Upper lobe of left lung (tissue), 6 donors: ENCODE measurements around the gene FAM222A. TPM values are rescaled to one million over a fixed set of nuclear protein-coding genes. Genes with fewer than 3 reads are reported as not detected.

ENCODE experiments used
- ATAC-seq, 2 donors: fragments of 200-7000 bp; cut with Tn5 transposase; one replicate each; pipeline ENCODE4 v1.9.1; 2022; ENCODE audit warnings: mild to moderate bottlenecking in 2 of 2, moderate library complexity in 2 of 2; ENCODE audit not compliant: low FRiP score in 2 of 2
- DNase-seq, 2 donors: peaks; one replicate each; pipeline ENCODE4 v3.0.0-alpha.2; 2019 to 2020
- H3K27ac ChIP-seq, 4 donors: fragments of 200-600 bp; sonication (generic); one replicate each; pipeline ENCODE4 v1.5.1; 2016 to 2019
- H3K27me3 ChIP-seq, 4 donors: fragments of 200-600 bp; sonication (generic); one replicate each; pipeline ENCODE4 v1.5.1; 2017 to 2019
- H3K36me3 ChIP-seq, 4 donors: fragments of 200-600 bp; sonication (generic); one replicate each; pipeline ENCODE4 v1.5.1; 2016 to 2019
- H3K4me1 ChIP-seq, 4 donors: fragments of 200-600 bp; sonication (generic); one replicate each; pipeline ENCODE4 v1.5.1; 2018 to 2019
- H3K4me3 ChIP-seq, 4 donors: fragments of 200-600 bp; sonication (generic); one replicate each; pipeline ENCODE4 v1.5.1; 2017 to 2019; ENCODE audit warnings: mild to moderate bottlenecking in 2 of 4, moderate library complexity in 1 of 4
- H3K9me3 ChIP-seq, 4 donors: fragments of 200-600 bp; sonication (generic); one replicate each; pipeline ENCODE4 v1.5.1; 2018 to 2019
- EP300 ChIP-seq, 4 donors: sonication (generic); formaldehyde crosslinking; IDR thresholded peaks; one replicate each; pipeline ENCODE4 v1.5.1; 2017; ENCODE audit warnings: antibody characterized with exemption in 4 of 4, control low read depth in 2 of 4
- POLR2A ChIP-seq, 4 donors: fragments of 450-650 bp; IDR thresholded peaks; one replicate each; pipeline ENCODE4 v1.5.1; 2016 to 2017; ENCODE audit warnings: antibody characterized with exemption in 4 of 4, mild to moderate bottlenecking in 2 of 4
- POLR2AphosphoS5 ChIP-seq, 2 donors: sonication (generic); formaldehyde crosslinking; IDR thresholded peaks; one replicate each; pipeline ENCODE4 v1.5.1; 2017; ENCODE audit warnings: antibody characterized with exemption in 2 of 2
- WGBS, 2 donors: methylation state at CpG; one replicate each; pipeline ENCODE4 v1.1.5; 2017 to 2018; 5-methylcytosine and 5-hydroxymethylcytosine counted together
- total RNA-seq, 6 donors: library from RNA; depleted of rRNA in 4 of 6; stranded (reverse); fragments of >200 nt in 4 of 6; gene quantifications; one replicate each; pipeline versions ENCODE4 v1.1.0 to v1.2.1, GENCODE V29; 2016 to 2021
- TF ChIP-seq, protein P1 (sequence below), 6 experiments: fragments of 450-650 bp in 4 of 6; fragments of 200-600 bp in 2 of 6; sonication (generic) in 2 of 6; IDR thresholded peaks; one replicate each; pipeline ENCODE4 v1.5.1; 2016 to 2019; ENCODE audit warnings: antibody characterized with exemption in 6 of 6
- donor health status: DM: no; HTN: no; CAD: no; lungs with moderate emphysema.
- donor health status: DM: no; HTN: yes; CAD: no; lungs with severe emphysema.

Gene FAM222A
- total RNA-seq, 6 donors from 2014 or later: 1.0 to 7.3 (median 3.7) TPM

DNA sequence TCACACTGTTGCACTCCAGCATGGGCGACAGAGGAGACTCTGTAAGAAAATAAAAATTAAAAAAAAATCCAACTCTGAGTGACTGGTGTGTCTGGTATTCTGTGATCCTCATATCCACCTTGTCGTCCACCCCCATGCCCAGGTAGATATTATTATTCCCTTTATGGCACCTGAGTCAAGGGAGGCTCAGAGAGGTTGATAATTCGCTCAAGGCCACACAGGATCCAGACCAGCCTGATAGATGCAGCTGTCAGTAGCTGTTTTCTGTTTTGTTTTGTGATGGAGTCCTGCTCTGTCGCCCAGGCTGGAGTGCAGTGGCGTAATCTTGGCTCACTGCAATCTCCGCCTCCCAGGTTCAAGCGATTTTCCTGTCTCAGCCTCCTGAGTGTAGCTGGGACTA, 14.8 kb upstream of the FAM222A start:
- no peaks in the 10 kb centered on the region for H3K36me3 ChIP-seq
- no peak for DNase-seq
- no peaks in the 10 kb centered on the region for H3K9me3 ChIP-seq
- TF ChIP-seq, protein P1, sequence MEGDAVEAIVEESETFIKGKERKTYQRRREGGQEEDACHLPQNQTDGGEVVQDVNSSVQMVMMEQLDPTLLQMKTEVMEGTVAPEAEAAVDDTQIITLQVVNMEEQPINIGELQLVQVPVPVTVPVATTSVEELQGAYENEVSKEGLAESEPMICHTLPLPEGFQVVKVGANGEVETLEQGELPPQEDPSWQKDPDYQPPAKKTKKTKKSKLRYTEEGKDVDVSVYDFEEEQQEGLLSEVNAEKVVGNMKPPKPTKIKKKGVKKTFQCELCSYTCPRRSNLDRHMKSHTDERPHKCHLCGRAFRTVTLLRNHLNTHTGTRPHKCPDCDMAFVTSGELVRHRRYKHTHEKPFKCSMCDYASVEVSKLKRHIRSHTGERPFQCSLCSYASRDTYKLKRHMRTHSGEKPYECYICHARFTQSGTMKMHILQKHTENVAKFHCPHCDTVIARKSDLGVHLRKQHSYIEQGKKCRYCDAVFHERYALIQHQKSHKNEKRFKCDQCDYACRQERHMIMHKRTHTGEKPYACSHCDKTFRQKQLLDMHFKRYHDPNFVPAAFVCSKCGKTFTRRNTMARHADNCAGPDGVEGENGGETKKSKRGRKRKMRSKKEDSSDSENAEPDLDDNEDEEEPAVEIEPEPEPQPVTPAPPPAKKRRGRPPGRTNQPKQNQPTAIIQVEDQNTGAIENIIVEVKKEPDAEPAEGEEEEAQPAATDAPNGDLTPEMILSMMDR (IDR thresholded peaks at IDR 0.05): no peak
- no peak for TF ChIP-seq EP300 (IDR thresholded peaks at IDR 0.05)
- no peak for TF ChIP-seq POLR2AphosphoS5 (IDR thresholded peaks at IDR 0.05)
- TF ChIP-seq POLR2A (IDR thresholded peaks at IDR 0.05): no peak
- no peak overlapping the region for H3K4me3 ChIP-seq
- no peaks in the 10 kb centered on the region for H3K27me3 ChIP-seq
- WGBS, 2 donors: 85 to 93% methylated on average over 7 of the region's 7 CpGs
- H3K27ac ChIP-seq: no peak overlapping the region
- ATAC-seq: no peak
- H3K4me1 ChIP-seq: no peaks in the 10 kb centered on the region

DNA sequence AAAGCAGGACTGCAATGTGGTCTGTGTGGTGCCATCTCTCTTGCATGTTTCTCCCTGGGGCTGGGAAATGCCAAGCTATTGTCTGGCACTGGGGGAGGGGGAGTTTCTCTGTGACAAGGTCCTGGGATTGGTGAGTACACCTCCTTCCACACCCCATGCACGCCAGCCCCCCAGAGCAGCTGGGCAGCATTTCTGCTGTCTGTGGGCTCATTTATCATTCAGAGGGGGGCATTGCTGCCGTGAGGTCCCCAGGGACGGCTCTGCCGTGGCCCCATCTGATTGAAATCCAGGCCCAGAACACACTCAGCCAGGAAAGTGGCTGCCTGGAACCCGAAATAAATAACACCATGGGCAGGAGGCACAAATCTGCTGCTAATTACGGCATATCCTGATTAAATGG, 12.6 kb upstream of the FAM222A start:
- Histone ChIP-seq H3K27ac (no peak overlapping the region), H3K9me3 (no peaks in the 10 kb centered on the region), H3K27me3 (no peaks in the 10 kb centered on the region), H3K4me3 (no peak overlapping the region), H3K4me1 (no peaks in the 10 kb centered on the region), H3K36me3 (no peaks in the 10 kb centered on the region)
- WGBS, 2 donors: 53 to 68% methylated on average over 6 of the region's 6 CpGs
- no peak for DNase-seq
- no peak for ATAC-seq
- TF ChIP-seq POLR2A (IDR thresholded peaks at IDR 0.05): no peak
- TF ChIP-seq POLR2AphosphoS5 (IDR thresholded peaks at IDR 0.05): no peak
- TF ChIP-seq EP300 (IDR thresholded peaks at IDR 0.05): no peak
- TF ChIP-seq, protein P1 (IDR thresholded peaks at IDR 0.05): no peak

DNA sequence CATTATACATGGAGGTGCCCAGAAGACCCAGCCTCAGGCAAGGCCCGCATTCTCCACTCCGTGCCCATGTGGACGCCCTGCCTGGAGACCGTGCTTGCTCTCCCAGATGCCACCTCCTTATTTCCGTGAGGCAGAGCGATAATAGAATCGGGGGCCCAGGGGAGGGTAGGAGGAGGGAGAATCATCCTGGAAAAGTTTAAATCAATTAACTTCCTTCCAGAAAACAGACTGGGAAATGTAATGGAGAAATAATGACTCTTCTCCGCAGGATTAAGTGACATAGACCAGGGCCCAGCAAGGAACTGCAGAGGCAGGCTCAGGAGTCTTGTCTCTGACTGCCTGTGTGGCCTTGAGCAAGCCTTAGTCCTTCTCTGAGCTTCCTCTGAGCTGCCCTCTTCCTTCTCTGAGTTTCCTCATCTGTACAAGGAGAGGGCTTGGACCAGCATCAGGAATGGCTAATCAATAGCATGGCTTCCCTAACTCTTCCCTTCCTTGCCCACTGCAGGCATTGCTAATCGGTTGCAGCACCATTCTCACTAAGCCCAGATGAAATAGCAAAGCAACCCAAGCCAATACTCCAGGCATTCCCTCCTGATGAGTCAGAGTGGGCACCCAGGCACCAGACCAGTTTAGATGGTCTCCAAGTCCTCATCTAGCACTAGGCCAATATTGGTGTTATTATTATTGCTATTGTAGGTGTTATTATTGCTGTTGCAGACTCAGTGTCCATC, 11.3 kb upstream of the FAM222A start:
- Histone ChIP-seq H3K4me3 (no peak overlapping the region), H3K27me3 (no peaks in the 10 kb centered on the region), H3K9me3 (no peaks in the 10 kb centered on the region), H3K36me3 (no peaks in the 10 kb centered on the region), H3K4me1 (no peaks in the 10 kb centered on the region), H3K27ac (no peak overlapping the region)
- TF ChIP-seq, protein P1 (IDR thresholded peaks at IDR 0.05): no peak
- TF ChIP-seq EP300 (IDR thresholded peaks at IDR 0.05): no peak
- no peak for TF ChIP-seq POLR2A (IDR thresholded peaks at IDR 0.05)
- no peak for TF ChIP-seq POLR2AphosphoS5 (IDR thresholded peaks at IDR 0.05)
- 88 to 94% methylated on average over 9 of the region's 9 CpGs for WGBS, 2 donors
- ATAC-seq (no peak), DNase-seq (no peak)

DNA sequence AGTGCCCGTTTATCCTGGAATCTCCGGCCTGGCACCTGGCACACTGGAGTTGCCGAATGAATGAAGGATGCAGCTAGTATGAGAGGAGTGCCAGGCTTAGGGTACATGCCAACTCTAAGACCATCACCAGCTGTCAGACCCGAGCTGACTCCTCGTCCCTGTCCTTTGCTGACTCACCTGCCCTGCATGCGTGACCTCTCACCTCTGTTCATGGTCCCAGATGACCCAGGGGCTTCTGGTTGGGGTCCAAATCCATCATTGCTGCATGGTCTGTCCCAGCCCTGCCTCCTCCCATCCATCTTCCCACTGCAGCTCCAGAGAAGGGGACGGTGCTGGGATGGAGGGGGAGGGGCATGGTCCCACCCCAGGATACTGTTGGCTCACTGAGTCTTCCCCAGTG, 9.9 kb upstream of the FAM222A start:
- DNase-seq: no peak
- no peak for TF ChIP-seq POLR2AphosphoS5 (IDR thresholded peaks at IDR 0.05)
- TF ChIP-seq EP300 (IDR thresholded peaks at IDR 0.05): no peak
- TF ChIP-seq, protein P1 (IDR thresholded peaks at IDR 0.05): no peak
- TF ChIP-seq POLR2A (IDR thresholded peaks at IDR 0.05): no peak
- Histone ChIP-seq H3K4me3 (no peak overlapping the region), H3K4me1 (no peaks in the 10 kb centered on the region), H3K36me3 (no peaks in the 10 kb centered on the region), H3K27me3 (no peaks in the 10 kb centered on the region), H3K27ac (no peak overlapping the region), H3K9me3 (no peaks in the 10 kb centered on the region)
- 59 to 66% methylated on average over 5 to 7 of the region's 7 CpGs for WGBS, 2 donors
- ATAC-seq: no peak
